Coronary artery (tissue), 2 donors: ENCODE results near the gene CSN2.

Source experiments
- DNase-seq: peaks from one replicate; pipeline ENCODE4 v3.0.0-alpha.2; 2017; ENCODE audit warnings: low spot score
- H3K27ac ChIP-seq, 2 donors: fragments of 200-600 bp; sonication (generic); one replicate each; pipeline ENCODE4 v1.5.1; 2016 to 2019
- H3K4me3 ChIP-seq: fragments of 200-600 bp; sonication (generic); 2 replicates; pipeline ENCODE4 v1.5.1; 2016; ENCODE audit warnings: mild to moderate bottlenecking, moderate library complexity
- CTCF ChIP-seq: fragments of 200-600 bp; sonication (generic); IDR thresholded peaks from one replicate; pipeline ENCODE4 v1.5.1; 2019; ENCODE audit warnings: antibody characterized with exemption

The CSN2 gene

GRCh38 chr4:69991016-69991415 lies 25.5 kb upstream of the CSN2 start:
- Histone ChIP-seq H3K4me3 (no peak overlapping the region), H3K27ac (no peak overlapping the region)
- DNase-seq, result no peak
- TF ChIP-seq CTCF, result no peak

GRCh38 chr4:69986663-69987062 lies 21.1 kb upstream of the CSN2 start:
- no peak for TF ChIP-seq CTCF
- Histone ChIP-seq H3K4me3 (no peak overlapping the region), H3K27ac (no peak overlapping the region)
- no peak for DNase-seq

- TF ChIP-seq CTCF, result no peak
- Histone ChIP-seq H3K4me3 (no peak overlapping the region), H3K27ac (no peak overlapping the region)
- DNase-seq, result no peak
Measured at GRCh38 chr4:69984030-69984443, 18.5 kb upstream of the CSN2 start.

- H3K27ac ChIP-seq, result no peak overlapping the region
- no peak for TF ChIP-seq CTCF
- no peak for DNase-seq
- no peak overlapping the region for H3K4me3 ChIP-seq
Measured at GRCh38 chr4:69977582-69977981, 12.1 kb upstream of the CSN2 start.

- Histone ChIP-seq H3K4me3 (no peak overlapping the region), H3K27ac (no peak overlapping the region)
- DNase-seq, result no peak
- TF ChIP-seq CTCF, result no peak
Measured at GRCh38 chr4:69974631-69975030, 9.1 kb upstream of the CSN2 start.

GRCh38 chr4:69970071-69970470 lies 4.5 kb upstream of the CSN2 start:
- no peak for DNase-seq
- Histone ChIP-seq H3K27ac (no peak overlapping the region), H3K4me3 (no peak overlapping the region)
- no peak for TF ChIP-seq CTCF

GRCh38 chr4:69957209-69957608 lies 8.3 kb downstream of the CSN2 start:
- DNase-seq, result no peak
- no peak overlapping the region for H3K4me3 ChIP-seq
- TF ChIP-seq CTCF, result no peak
- H3K27ac ChIP-seq, result no peak overlapping the region
